Neural progenitor cell (in vitro differentiated cells): ENCODE measurements around the gene C2CD3. TPM values are rescaled to one million over a fixed set of nuclear protein-coding genes. Genes with fewer than 3 reads are reported as not detected.

ENCODE experiments used
- DNase-seq: peaks from one replicate; pipeline ENCODE4 v3.0.0-alpha.2; 2016; ENCODE audit warnings: low spot score
- H2AFZ ChIP-seq: fragments of 200-600 bp; sonication (generic); replicated peaks from 2 replicates; pipeline ENCODE4 v1.6.1; 2016; ENCODE audit warnings: antibody characterized with exemption
- H3F3A ChIP-seq: fragments of 200-600 bp; sonication (generic); 2 replicates; pipeline ENCODE4 v1.6.1; 2016; ENCODE audit warnings: antibody characterized with exemption, low read depth
- H3K27ac ChIP-seq: fragments of 200-600 bp; sonication (generic); 2 replicates; pipeline ENCODE4 v1.5.1; 2016; ENCODE audit warnings: mild to moderate bottlenecking
- H3K27me3 ChIP-seq: fragments of 200-600 bp; sonication (generic); 2 replicates; pipeline ENCODE4 v1.6.1; 2016; ENCODE audit warnings: mild to moderate bottlenecking, moderate library complexity
- H3K36me3 ChIP-seq: fragments of 200-600 bp; sonication (generic); 2 replicates; pipeline ENCODE4 v1.5.1; 2016
- H3K4me1 ChIP-seq: fragments of 200-600 bp; sonication (generic); 2 replicates; pipeline ENCODE4 v1.6.1; 2016; ENCODE audit warnings: mixed run types
- H3K4me2 ChIP-seq: fragments of 200-600 bp; sonication (generic); 2 replicates; pipeline ENCODE4 v1.6.1; 2016
- H3K4me3 ChIP-seq: fragments of 200-600 bp; sonication (generic); 2 replicates; pipeline ENCODE4 v1.5.1; 2016
- H3K79me2 ChIP-seq: fragments of 200-600 bp; sonication (generic); 2 replicates; pipeline ENCODE4 v1.6.1; 2016; ENCODE audit warnings: low read depth
- H3K9ac ChIP-seq: fragments of 200-600 bp; sonication (generic); 2 replicates; pipeline ENCODE4 v1.6.1; 2016
- H3K9me3 ChIP-seq: fragments of 200-600 bp; sonication (generic); 2 replicates; pipeline ENCODE4 v1.5.1; 2016; ENCODE audit warnings: low read depth
- H4K20me1 ChIP-seq: fragments of 200-600 bp; sonication (generic); 2 replicates; pipeline ENCODE4 v1.6.1; 2016; ENCODE audit warnings: low read depth
- H3K27ac Mint-ChIP-seq: 3 replicates; pipeline ENCODE4 v1.8.0; 2021; ENCODE audit warnings: mixed read lengths
- H3K27me3 Mint-ChIP-seq: 2 replicates; pipeline ENCODE4 v1.8.0; 2022; ENCODE audit warnings: low read depth, mild to moderate bottlenecking, inconsistent platforms, moderate library complexity, mixed read lengths; ENCODE audit not compliant: insufficient read depth
- H3K36me3 Mint-ChIP-seq: 3 replicates; pipeline ENCODE4 v1.8.0; 2021; ENCODE audit warnings: mixed read lengths
- H3K4me1 Mint-ChIP-seq: 3 replicates; pipeline ENCODE4 v1.8.0; 2021; ENCODE audit warnings: mixed read lengths
- H3K4me3 Mint-ChIP-seq: 3 replicates; pipeline ENCODE4 v1.8.0; 2021; ENCODE audit warnings: mild to moderate bottlenecking, moderate library complexity, mixed read lengths
- H3K9me3 Mint-ChIP-seq: 3 replicates; pipeline ENCODE4 v1.8.0; 2020; ENCODE audit warnings: mixed read lengths
- CTCF ChIP-seq: fragments of 200-600 bp; sonication (generic); IDR thresholded peaks from 2 replicates; pipeline ENCODE4 v1.5.1; 2017; ENCODE audit warnings: antibody characterized with exemption, mild to moderate bottlenecking
- EZH2 ChIP-seq: fragments of 200-600 bp; sonication (generic); IDR thresholded peaks from 2 replicates; pipeline ENCODE4 v1.6.1; 2017; ENCODE audit warnings: antibody characterized with exemption, mild to moderate bottlenecking, moderate library complexity
- EZH2phosphoT487 ChIP-seq: fragments of 200-600 bp; sonication (generic); IDR thresholded peaks from 2 replicates; pipeline ENCODE4 v1.6.1; 2017; ENCODE audit warnings: antibody characterized with exemption
- total RNA-seq: library from RNA; depleted of rRNA; stranded (reverse); fragments of >200 nt; gene quantifications from 2 replicates; pipeline ENCODE4 v1.2.3, GENCODE V29; 2015; ENCODE audit warnings: low replicate concordance

C2CD3 gene
- total RNA-seq, 1 donor from 2014 or later: 19.6 TPM

DNA sequence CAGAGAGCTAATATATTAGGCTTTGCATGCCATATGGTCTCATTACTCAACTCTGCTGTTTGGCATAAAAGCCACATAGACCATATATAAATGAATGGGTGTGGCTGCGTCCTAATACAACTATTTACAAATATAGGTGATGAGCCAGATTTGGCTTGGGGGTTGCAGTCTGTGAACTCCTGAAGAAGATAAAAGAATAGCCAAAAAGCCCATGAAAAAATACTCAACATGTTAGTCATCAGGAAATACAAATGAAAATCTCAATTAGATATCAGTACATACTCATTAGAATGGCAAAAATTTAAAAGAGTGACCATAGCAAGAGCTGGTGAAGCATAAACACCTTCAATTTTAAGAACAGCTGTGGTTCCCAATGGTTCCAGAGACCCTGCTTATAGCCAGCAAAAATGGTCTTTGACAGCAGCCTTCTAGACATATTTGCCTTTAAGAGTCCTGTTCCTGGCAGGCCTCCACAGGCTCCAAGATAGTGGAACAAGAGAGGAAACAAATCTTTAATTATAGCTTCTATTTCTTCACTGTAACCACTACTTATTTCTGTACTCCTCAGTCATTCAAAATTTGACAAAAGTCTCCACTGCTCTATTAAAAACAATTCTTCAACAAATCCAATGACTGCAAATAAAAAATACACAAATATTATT lies 16.1 kb downstream of the C2CD3 start:
- Histone ChIP-seq H3K4me3 (no peak overlapping the region), H3F3A (no peaks in the 10 kb centered on the region), H3K4me1 (no peaks in the 10 kb centered on the region), H3K27me3 (no peaks in the 10 kb centered on the region), H3K9ac (no peak overlapping the region), H4K20me1 (no peaks in the 10 kb centered on the region), H3K4me2 (no peak overlapping the region), H3K27ac (no peak overlapping the region), H3K36me3 (no peaks in the 10 kb centered on the region), H3K9me3 (no peaks in the 10 kb centered on the region), H3K79me2 (peaks cover 33% of the 10 kb centered on the region), H2AFZ (no peak overlapping the region)
- H3K36me3 Mint-ChIP-seq: peaks cover 42% of the 10 kb centered on the region
- no peaks in the 10 kb centered on the region for H3K4me1 Mint-ChIP-seq
- no peaks in the 10 kb centered on the region for H3K27me3 Mint-ChIP-seq
- TF ChIP-seq EZH2 (no peak), EZH2phosphoT487 (no peak), CTCF (no peak)
- peaks cover 6% of the 10 kb centered on the region for H3K9me3 Mint-ChIP-seq
- no peak overlapping the region for H3K4me3 Mint-ChIP-seq
- no peak overlapping the region for H3K27ac Mint-ChIP-seq
- DNase-seq: no peak

DNA sequence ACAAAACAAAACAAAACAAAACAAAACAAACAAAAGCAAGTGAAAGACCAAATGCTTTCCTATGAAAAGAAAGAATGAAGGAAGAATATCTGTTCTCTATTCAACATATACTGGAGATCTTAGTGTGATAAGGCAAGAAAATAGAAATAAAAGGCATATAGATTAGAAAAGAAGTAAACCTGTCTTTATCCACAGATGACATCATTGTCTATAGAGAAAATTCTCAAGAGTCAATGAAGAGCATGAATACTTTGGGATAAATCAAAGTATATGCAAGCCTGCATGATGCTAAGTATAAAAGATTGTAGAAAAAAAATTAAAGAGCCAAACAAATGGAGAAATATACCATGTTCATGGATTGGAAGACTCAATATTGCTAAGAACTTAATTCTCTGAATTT lies 17.6 kb downstream of the C2CD3 start:
- H3K9me3 Mint-ChIP-seq: peaks cover 6% of the 10 kb centered on the region
- no peak overlapping the region for H3K27ac Mint-ChIP-seq
- no peaks in the 10 kb centered on the region for H3F3A ChIP-seq
- H3K27me3 ChIP-seq: no peaks in the 10 kb centered on the region
- H4K20me1 ChIP-seq: no peaks in the 10 kb centered on the region
- no peak for DNase-seq
- no peaks in the 10 kb centered on the region for H3K4me1 Mint-ChIP-seq
- TF ChIP-seq EZH2phosphoT487 (no peak), EZH2 (no peak), CTCF (no peak)
- peaks cover 33% of the 10 kb centered on the region for H3K79me2 ChIP-seq
- H2AFZ ChIP-seq: no peak overlapping the region
- H3K9ac ChIP-seq: no peak overlapping the region
- peaks cover 38% of the 10 kb centered on the region for H3K36me3 Mint-ChIP-seq
- H3K4me3 Mint-ChIP-seq: no peak overlapping the region
- no peak overlapping the region for H3K4me3 ChIP-seq
- no peaks in the 10 kb centered on the region for H3K27me3 Mint-ChIP-seq
- H3K36me3 ChIP-seq: no peaks in the 10 kb centered on the region
- H3K4me1 ChIP-seq: no peaks in the 10 kb centered on the region
- no peak overlapping the region for H3K4me2 ChIP-seq
- H3K27ac ChIP-seq: no peak overlapping the region
- no peaks in the 10 kb centered on the region for H3K9me3 ChIP-seq

GRCh38 chr11:74147199-74147929 lies 23.4 kb downstream of the C2CD3 start:
- H3K27me3 ChIP-seq: no peaks in the 10 kb centered on the region
- peaks cover 18% of the 10 kb centered on the region for H3K36me3 Mint-ChIP-seq
- H3K4me1 ChIP-seq: no peaks in the 10 kb centered on the region
- peaks cover 6% of the 10 kb centered on the region for H3K9me3 Mint-ChIP-seq
- no peaks in the 10 kb centered on the region for H3K36me3 ChIP-seq
- no peaks in the 10 kb centered on the region for H3K9me3 ChIP-seq
- H3K27me3 Mint-ChIP-seq: no peaks in the 10 kb centered on the region
- H3K4me3 ChIP-seq: no peak overlapping the region
- no peak overlapping the region for H3K27ac Mint-ChIP-seq
- H3K9ac ChIP-seq: no peak overlapping the region
- no peak overlapping the region for H3K4me3 Mint-ChIP-seq
- no peak overlapping the region for H2AFZ ChIP-seq
- no peak overlapping the region for H3K27ac ChIP-seq
- H3K4me1 Mint-ChIP-seq: no peaks in the 10 kb centered on the region
- H3K4me2 ChIP-seq: no peak overlapping the region
- no peaks in the 10 kb centered on the region for H3F3A ChIP-seq
- TF ChIP-seq EZH2: no peak
- no peak for TF ChIP-seq CTCF
- no peak for TF ChIP-seq EZH2phosphoT487
- H3K79me2 ChIP-seq: peaks cover 12% of the 10 kb centered on the region
- DNase-seq: no peak
- H4K20me1 ChIP-seq: no peaks in the 10 kb centered on the region
